Heart left ventricle (tissue), 13 donors: ENCODE results near the gene SRRT.

Experiments used
- POLR2A ChIP-seq, 2 donors: fragments of 450-650 bp; IDR thresholded peaks; one replicate each; pipeline ENCODE4 v1.6.1; 2017; ENCODE audit warnings: antibody characterized with exemption in 2 of 2, mild to moderate bottlenecking in 2 of 2, moderate library complexity in 2 of 2
- TF ChIP-seq, protein P1 (sequence below), 12 donors: fragments of 200-600 bp; sonication (generic) in 4 of 12; IDR thresholded peaks; one replicate each; pipeline versions ENCODE4 v1.5.0 to v1.8.0; 2018 to 2022; ENCODE audit warnings: antibody characterized with exemption in 12 of 12, mild to moderate bottlenecking in 5 of 12
- donor health status: ischemic (EF 13 %, LVEDD 7.1; RV severe dilation, severe dysfunction).
- donor health status: DM: no; HTN: yes; CAD: no.
- donor health status: DM: no; HTN: no; CAD: no.
- donor health status: ischemic (EF 25% LVEDD 6.9; RV normal size, moderate dysfunction).
- donor health status: ischemic (EF 25% LVEDD 5.7; RV mildly dilated, moderate dysfunction).
- donor health status: ischemic (EF 35%, LVEDD 5.7; RV mildly dilated, moderate dysfunction).
- donor health status: nonischemic (EF 11% LVEDD 7.7; RV severe dilation, severe dysfunction).
- donor health status: DM: yes; HTN: yes; CAD: no.
- donor health status: PGD.
- donor health status: ischemic (EF 29% LVEDD 5.4; RV normal size, mild dysfunction).
- donor health status: nonischemic (EF 23%, LVEDD 6.1; RV moderate dilation, normal function).

DNA sequence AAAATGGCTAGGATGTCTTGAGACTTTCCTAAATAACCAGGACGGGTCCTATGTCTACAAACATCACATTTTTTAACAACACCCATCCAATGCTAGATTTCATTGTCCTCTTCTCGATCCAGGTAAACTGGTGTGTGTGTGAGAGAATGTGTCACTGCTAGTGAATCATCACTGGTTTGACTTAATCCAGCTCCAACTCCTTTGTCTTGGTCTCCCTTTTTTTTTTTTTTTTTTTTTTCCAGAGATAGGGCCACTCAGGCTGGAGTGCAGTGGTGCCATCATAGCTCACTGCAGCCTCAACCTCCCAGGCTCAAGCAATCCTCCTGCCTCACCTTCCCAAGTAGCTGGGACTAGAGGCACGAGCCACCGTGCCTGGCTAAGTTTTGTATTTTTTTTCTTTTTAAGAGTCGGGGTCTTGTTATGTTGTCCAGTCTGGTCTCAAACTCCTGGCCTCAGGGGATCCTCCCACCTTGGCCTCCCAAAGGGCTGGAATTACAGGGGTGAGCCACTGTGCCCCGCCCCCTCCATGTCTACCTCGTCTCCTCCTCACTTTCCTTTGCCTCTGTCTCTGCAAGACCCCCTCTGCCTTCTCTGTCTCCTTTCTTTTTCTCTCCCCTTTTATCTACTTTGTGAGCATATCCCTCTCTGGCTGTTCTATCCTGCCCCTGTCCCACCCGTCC is 16.8 kb downstream of the SRRT start:
- TF ChIP-seq, protein P1, sequence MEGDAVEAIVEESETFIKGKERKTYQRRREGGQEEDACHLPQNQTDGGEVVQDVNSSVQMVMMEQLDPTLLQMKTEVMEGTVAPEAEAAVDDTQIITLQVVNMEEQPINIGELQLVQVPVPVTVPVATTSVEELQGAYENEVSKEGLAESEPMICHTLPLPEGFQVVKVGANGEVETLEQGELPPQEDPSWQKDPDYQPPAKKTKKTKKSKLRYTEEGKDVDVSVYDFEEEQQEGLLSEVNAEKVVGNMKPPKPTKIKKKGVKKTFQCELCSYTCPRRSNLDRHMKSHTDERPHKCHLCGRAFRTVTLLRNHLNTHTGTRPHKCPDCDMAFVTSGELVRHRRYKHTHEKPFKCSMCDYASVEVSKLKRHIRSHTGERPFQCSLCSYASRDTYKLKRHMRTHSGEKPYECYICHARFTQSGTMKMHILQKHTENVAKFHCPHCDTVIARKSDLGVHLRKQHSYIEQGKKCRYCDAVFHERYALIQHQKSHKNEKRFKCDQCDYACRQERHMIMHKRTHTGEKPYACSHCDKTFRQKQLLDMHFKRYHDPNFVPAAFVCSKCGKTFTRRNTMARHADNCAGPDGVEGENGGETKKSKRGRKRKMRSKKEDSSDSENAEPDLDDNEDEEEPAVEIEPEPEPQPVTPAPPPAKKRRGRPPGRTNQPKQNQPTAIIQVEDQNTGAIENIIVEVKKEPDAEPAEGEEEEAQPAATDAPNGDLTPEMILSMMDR (IDR thresholded peaks at IDR 0.05), result no peak
- TF ChIP-seq POLR2A (IDR thresholded peaks at IDR 0.05), result no peak
